Fibroblast of lung (primary cell): ENCODE data around the gene INPP5K.

ENCODE experiments used
- EZH2 ChIP-seq: IDR thresholded peaks from 2 replicates; pipeline ENCODE4 v1.5.1; 2012; ENCODE audit warnings: low read length, control low read depth, mild to moderate bottlenecking; ENCODE audit errors: missing control alignments
- TF ChIP-seq, protein P1 (sequence below), 2 donors: IDR thresholded peaks in 1 of 2; conservative IDR thresholded peaks in 1 of 2; 1 replicate in 1 of 2; 2 replicates in 1 of 2; pipeline ENCODE4 v1.5.1; 2011 to 2012; ENCODE audit warnings: low read length in 2 of 2, control low read depth in 1 of 2, inconsistent platforms in 1 of 2, low read depth in 1 of 2, mild to moderate bottlenecking in 1 of 2

DNA sequence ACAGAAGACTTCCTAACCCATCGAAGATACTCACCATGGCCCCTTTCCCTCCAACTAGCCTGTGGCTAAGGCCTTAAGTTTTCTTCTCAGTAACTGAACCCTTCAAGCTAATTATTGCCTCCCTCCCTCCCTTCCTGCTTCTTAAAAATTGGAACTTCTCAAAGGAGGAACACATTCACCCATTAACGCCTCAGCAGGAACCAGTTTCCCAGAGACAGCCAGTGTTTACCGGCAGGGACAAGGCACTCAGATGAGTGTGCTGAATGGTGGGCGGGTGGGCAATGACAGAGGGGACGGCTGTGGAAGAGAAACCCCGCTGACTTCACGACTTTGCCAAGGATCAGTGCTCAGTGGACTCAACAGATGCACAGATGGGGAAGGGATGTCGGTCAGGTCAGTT lies 25.9 kb upstream of the INPP5K start:
- TF ChIP-seq, protein P1, sequence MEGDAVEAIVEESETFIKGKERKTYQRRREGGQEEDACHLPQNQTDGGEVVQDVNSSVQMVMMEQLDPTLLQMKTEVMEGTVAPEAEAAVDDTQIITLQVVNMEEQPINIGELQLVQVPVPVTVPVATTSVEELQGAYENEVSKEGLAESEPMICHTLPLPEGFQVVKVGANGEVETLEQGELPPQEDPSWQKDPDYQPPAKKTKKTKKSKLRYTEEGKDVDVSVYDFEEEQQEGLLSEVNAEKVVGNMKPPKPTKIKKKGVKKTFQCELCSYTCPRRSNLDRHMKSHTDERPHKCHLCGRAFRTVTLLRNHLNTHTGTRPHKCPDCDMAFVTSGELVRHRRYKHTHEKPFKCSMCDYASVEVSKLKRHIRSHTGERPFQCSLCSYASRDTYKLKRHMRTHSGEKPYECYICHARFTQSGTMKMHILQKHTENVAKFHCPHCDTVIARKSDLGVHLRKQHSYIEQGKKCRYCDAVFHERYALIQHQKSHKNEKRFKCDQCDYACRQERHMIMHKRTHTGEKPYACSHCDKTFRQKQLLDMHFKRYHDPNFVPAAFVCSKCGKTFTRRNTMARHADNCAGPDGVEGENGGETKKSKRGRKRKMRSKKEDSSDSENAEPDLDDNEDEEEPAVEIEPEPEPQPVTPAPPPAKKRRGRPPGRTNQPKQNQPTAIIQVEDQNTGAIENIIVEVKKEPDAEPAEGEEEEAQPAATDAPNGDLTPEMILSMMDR (conservative IDR thresholded peaks at IDR 0.05 in 1 of 2, IDR thresholded peaks at IDR 0.05 in 1 of 2; ENCODE audit: low read depth in 1 of 2, low read length in 2 of 2): no peak
- TF ChIP-seq EZH2: no peak
